ENCODE data around the gene GPC3.

DNA sequence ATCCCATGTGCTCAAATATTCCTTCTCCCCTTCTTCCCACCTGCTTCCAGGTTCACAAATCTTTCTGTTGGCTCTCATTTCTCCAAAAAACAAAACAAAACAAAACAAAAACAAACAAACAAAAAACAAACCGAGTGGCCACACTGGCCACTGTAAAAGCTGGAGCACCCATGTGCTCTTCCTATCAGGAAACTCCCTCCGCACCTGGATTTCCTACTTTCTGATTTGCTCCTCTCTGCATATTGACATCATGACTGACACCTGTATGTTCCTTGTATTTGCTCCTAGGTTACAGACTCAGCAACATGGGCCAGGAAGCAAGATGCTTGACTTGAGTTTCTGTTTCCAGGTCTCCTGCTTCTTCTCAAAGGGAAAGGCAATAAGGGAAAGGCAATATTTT lies 258.8 kb downstream of the GPC3 start:
- TF ChIP-seq, protein P1, sequence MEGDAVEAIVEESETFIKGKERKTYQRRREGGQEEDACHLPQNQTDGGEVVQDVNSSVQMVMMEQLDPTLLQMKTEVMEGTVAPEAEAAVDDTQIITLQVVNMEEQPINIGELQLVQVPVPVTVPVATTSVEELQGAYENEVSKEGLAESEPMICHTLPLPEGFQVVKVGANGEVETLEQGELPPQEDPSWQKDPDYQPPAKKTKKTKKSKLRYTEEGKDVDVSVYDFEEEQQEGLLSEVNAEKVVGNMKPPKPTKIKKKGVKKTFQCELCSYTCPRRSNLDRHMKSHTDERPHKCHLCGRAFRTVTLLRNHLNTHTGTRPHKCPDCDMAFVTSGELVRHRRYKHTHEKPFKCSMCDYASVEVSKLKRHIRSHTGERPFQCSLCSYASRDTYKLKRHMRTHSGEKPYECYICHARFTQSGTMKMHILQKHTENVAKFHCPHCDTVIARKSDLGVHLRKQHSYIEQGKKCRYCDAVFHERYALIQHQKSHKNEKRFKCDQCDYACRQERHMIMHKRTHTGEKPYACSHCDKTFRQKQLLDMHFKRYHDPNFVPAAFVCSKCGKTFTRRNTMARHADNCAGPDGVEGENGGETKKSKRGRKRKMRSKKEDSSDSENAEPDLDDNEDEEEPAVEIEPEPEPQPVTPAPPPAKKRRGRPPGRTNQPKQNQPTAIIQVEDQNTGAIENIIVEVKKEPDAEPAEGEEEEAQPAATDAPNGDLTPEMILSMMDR (IDR thresholded peaks at IDR 0.05): no peak
- no peak for TF ChIP-seq POLR2A (IDR thresholded peaks at IDR 0.05)

Measured in right lobe of liver (tissue), 4 donors.